ENCODE results near the gene GALNT10. TPM values are rescaled to one million over a fixed set of nuclear protein-coding genes. Genes with fewer than 3 reads are reported as not detected.

The GALNT10 gene
- total RNA-seq, 1 donor from 2014 or later: 93.8 TPM

GRCh38 chr5:154351141-154351540 is 160.6 kb downstream of the GALNT10 start:
- Histone ChIP-seq H3K4me3 (no peak overlapping the region), H3K27me3 (no peaks in the 10 kb centered on the region), H3K27ac (no peak overlapping the region), H3K9me3 (no peaks in the 10 kb centered on the region), H3K36me3 (no peaks in the 10 kb centered on the region), H3K4me1 (no peaks in the 10 kb centered on the region)
- ATAC-seq (no peak), DNase-seq (no peak)
- TF ChIP-seq, protein P1, sequence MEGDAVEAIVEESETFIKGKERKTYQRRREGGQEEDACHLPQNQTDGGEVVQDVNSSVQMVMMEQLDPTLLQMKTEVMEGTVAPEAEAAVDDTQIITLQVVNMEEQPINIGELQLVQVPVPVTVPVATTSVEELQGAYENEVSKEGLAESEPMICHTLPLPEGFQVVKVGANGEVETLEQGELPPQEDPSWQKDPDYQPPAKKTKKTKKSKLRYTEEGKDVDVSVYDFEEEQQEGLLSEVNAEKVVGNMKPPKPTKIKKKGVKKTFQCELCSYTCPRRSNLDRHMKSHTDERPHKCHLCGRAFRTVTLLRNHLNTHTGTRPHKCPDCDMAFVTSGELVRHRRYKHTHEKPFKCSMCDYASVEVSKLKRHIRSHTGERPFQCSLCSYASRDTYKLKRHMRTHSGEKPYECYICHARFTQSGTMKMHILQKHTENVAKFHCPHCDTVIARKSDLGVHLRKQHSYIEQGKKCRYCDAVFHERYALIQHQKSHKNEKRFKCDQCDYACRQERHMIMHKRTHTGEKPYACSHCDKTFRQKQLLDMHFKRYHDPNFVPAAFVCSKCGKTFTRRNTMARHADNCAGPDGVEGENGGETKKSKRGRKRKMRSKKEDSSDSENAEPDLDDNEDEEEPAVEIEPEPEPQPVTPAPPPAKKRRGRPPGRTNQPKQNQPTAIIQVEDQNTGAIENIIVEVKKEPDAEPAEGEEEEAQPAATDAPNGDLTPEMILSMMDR (IDR thresholded peaks at IDR 0.05): no peak
- intact Hi-C loops (cut with DNase I): no loop called here

- Histone ChIP-seq H3K9me3 (no peaks in the 10 kb centered on the region), H3K4me3 (no peak overlapping the region), H3K36me3 (no peaks in the 10 kb centered on the region), H3K27ac (no peak overlapping the region), H3K27me3 (no peaks in the 10 kb centered on the region), H3K4me1 (no peaks in the 10 kb centered on the region)
- intact Hi-C loops (cut with DNase I): no loop called here
- TF ChIP-seq, protein P1 (IDR thresholded peaks at IDR 0.05): no peak
- no peak for DNase-seq
- no peak for ATAC-seq
Observed at GRCh38 chr5:154351566-154351965, 161.0 kb downstream of the GALNT10 start.

- no peaks in the 10 kb centered on the region for H3K27me3 ChIP-seq
- DNase-seq: no peak
- no peaks in the 10 kb centered on the region for H3K9me3 ChIP-seq
- intact Hi-C loops (cut with DNase I): no loop called here
- H3K4me3 ChIP-seq: no peak overlapping the region
- no peak overlapping the region for H3K27ac ChIP-seq
- TF ChIP-seq, protein P1 (IDR thresholded peaks at IDR 0.05): no peak
- H3K36me3 ChIP-seq: peaks cover 6% of the 10 kb centered on the region
- H3K4me1 ChIP-seq: no peaks in the 10 kb centered on the region
- no peak for ATAC-seq
Observed at GRCh38 chr5:154352960-154353548, 162.5 kb downstream of the GALNT10 start.

DNA sequence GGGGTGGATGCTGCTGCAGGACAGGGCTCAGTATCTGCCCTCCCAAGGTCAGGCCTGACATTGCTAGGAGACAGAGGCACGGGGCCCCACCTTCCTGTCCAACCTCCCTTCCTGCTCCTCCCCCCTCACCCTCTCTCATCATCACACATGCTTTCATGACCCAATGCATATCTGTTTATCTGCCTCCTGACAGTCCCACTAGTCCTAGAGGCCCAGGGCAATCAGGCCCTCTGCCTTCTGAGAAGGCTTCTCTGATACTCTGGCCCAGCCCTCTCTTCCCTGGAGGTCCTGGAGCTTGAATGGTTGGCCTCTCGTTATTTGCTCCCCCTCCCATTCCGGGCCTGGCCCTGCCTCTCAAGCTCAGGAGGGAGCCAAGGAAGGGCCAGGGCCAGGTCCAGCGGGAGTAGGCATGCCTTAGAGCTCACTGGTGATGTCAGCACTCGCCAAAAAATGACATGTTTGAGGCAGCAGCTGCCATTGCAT is 164.6 kb downstream of the GALNT10 start:
- no peaks in the 10 kb centered on the region for H3K9me3 ChIP-seq
- peak; percentile 10 for ATAC-seq
- intact Hi-C loops (cut with DNase I): no loop called here

GRCh38 chr5:154356020-154356655 is 165.6 kb downstream of the GALNT10 start:
- intact Hi-C loops (cut with DNase I): no loop called here
- no peak for ATAC-seq
- Histone ChIP-seq H3K27ac (no peak overlapping the region), H3K27me3 (no peaks in the 10 kb centered on the region), H3K4me3 (no peak overlapping the region), H3K4me1 (no peaks in the 10 kb centered on the region), H3K36me3 (peaks cover 7% of the 10 kb centered on the region), H3K9me3 (no peaks in the 10 kb centered on the region)
- TF ChIP-seq, protein P1 (IDR thresholded peaks at IDR 0.05): no peak
- no peak for DNase-seq

More for the DNA sequence above, 164.6 kb downstream of the GALNT10 start:
- Histone ChIP-seq H3K4me1 (no peaks in the 10 kb centered on the region), H3K4me3 (no peak overlapping the region), H3K27ac (no peak overlapping the region), H3K27me3 (no peaks in the 10 kb centered on the region), H3K36me3 (peaks cover 7% of the 10 kb centered on the region)
- TF ChIP-seq, protein P1 (IDR thresholded peaks at IDR 0.05): no peak
- no peak for DNase-seq

All from upper lobe of right lung (tissue), 1 donor.